Measurements from ENCODE around the gene RPP21. TPM values are rescaled to one million over a fixed set of nuclear protein-coding genes. Genes with fewer than 3 reads are reported as not detected.

Gene RPP21
- total RNA-seq, 1 experiment from 2014 or later: 81.3 TPM

DNA sequence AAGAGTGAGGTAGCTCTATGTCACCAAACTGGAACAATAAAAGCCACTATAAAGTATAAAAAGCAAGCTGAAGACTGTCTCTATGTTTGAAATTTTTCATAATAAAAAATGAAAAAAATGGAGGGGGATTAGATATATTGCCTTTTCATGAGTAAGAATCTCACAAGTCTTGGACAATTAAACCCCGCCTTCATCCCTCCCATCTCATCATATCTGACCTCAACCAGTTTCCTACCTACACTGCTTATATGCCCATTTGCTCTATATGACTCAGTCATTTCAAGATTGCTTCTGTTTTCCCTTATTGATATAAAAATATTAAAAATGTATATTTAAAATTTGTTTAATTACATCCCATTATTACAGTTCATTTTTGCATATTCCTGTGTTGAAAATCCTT lies 21.1 kb upstream of the RPP21 start:
- H3K9me3 ChIP-seq (ENCODE audit: control insufficient read depth, insufficient read depth, low read depth, low read length): no peaks in the 10 kb centered on the region
- H3K4me3 ChIP-seq (ENCODE audit: low read depth in 2 of 2, low read length in 2 of 2): no peak overlapping the region
- ChIA-PET POLR2A (no interaction called here), CTCF (interaction anchor here (0.7 kb wide), 1 partner anchor 155 kb away, joined by 3 read pairs; no protein-coding TSS in a partner anchor)
- TF ChIP-seq, protein P1, sequence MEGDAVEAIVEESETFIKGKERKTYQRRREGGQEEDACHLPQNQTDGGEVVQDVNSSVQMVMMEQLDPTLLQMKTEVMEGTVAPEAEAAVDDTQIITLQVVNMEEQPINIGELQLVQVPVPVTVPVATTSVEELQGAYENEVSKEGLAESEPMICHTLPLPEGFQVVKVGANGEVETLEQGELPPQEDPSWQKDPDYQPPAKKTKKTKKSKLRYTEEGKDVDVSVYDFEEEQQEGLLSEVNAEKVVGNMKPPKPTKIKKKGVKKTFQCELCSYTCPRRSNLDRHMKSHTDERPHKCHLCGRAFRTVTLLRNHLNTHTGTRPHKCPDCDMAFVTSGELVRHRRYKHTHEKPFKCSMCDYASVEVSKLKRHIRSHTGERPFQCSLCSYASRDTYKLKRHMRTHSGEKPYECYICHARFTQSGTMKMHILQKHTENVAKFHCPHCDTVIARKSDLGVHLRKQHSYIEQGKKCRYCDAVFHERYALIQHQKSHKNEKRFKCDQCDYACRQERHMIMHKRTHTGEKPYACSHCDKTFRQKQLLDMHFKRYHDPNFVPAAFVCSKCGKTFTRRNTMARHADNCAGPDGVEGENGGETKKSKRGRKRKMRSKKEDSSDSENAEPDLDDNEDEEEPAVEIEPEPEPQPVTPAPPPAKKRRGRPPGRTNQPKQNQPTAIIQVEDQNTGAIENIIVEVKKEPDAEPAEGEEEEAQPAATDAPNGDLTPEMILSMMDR (IDR thresholded peaks at IDR 0.05): no peak
- TF ChIP-seq SIN3A (IDR thresholded peaks at IDR 0.05; ENCODE audit: borderline replicate concordance, insufficient read depth, low read depth, low read length) (no peak), POLR2AphosphoS5 (IDR thresholded peaks at IDR 0.05; ENCODE audit: low read depth, low read length) (no peak), TCF7L2 (IDR thresholded peaks at IDR 0.05; ENCODE audit: low read depth, low read length) (no peak)
- TF ChIP-seq, protein P2, sequence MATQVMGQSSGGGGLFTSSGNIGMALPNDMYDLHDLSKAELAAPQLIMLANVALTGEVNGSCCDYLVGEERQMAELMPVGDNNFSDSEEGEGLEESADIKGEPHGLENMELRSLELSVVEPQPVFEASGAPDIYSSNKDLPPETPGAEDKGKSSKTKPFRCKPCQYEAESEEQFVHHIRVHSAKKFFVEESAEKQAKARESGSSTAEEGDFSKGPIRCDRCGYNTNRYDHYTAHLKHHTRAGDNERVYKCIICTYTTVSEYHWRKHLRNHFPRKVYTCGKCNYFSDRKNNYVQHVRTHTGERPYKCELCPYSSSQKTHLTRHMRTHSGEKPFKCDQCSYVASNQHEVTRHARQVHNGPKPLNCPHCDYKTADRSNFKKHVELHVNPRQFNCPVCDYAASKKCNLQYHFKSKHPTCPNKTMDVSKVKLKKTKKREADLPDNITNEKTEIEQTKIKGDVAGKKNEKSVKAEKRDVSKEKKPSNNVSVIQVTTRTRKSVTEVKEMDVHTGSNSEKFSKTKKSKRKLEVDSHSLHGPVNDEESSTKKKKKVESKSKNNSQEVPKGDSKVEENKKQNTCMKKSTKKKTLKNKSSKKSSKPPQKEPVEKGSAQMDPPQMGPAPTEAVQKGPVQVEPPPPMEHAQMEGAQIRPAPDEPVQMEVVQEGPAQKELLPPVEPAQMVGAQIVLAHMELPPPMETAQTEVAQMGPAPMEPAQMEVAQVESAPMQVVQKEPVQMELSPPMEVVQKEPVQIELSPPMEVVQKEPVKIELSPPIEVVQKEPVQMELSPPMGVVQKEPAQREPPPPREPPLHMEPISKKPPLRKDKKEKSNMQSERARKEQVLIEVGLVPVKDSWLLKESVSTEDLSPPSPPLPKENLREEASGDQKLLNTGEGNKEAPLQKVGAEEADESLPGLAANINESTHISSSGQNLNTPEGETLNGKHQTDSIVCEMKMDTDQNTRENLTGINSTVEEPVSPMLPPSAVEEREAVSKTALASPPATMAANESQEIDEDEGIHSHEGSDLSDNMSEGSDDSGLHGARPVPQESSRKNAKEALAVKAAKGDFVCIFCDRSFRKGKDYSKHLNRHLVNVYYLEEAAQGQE (IDR thresholded peaks at IDR 0.05; ENCODE audit: insufficient read depth in 1 of 2, low read depth in 2 of 2, low read length in 1 of 2): no peak
- H3K36me3 ChIP-seq (ENCODE audit: control insufficient read depth, insufficient read depth, low read length): peaks cover 2% of the 10 kb centered on the region; the same call in 1 of the 2 replicates
- no peak for DNase-seq (ENCODE audit: low read depth, low spot score)
- H3K27ac ChIP-seq (ENCODE audit: low read length): no peak overlapping the region
- BruUV-seq (replicated peaks): no TSS peak
- in situ Hi-C loops (cut with HindIII; ENCODE audit: low pct_unique_long_range_greater_than_20kb, low sequenced_read_pairs): no loop called here
- intact Hi-C loops (cut with micrococcal nuclease; ENCODE audit: unreplicated experiment): no loop called here
- no peak for ATAC-seq
- no peaks in the 10 kb centered on the region for H3K27me3 ChIP-seq (ENCODE audit: control insufficient read depth, insufficient read depth, low read length)
- H3K4me1 ChIP-seq (ENCODE audit: control insufficient read depth, insufficient read depth, low read length): peaks cover 21% of the 10 kb centered on the region

DNA sequence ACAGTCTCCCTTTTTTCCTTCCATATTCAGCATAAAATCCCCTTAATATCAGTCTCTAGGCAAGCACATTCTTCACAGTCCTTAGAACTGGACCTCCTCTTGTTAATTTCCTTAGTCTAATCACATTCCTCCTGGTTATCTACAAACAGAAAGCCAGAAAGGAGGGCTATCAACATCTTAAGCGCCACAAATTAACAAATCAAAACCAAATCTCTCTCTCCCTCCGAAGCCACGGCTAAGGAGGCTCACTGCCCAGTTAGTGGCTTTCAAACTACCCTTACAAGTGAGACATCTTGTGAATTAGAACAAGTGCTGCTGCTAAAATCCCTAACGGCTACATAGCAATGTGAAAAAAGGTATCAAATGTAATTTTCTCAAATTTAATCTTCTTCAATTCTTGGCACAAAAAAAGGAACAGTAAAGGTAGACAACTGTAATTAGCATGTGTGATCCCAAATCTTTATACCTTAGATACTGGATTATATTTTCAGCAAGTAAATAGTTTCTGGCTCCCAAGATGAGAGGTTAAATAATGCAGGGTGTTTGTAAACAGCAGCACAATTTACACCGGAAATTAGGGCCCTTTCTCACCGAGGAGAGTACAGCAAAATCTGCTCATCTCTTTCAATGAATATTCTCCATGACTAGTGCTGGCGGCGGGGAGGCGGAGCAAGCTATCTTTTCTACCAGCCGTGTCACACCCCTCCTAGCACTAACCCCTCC lies 19.6 kb upstream of the RPP21 start:
- in situ Hi-C loops (cut with HindIII; ENCODE audit: low pct_unique_long_range_greater_than_20kb, low sequenced_read_pairs) (no loop called here), intact Hi-C loops (cut with micrococcal nuclease; ENCODE audit: unreplicated experiment) (no loop called here)
- BruUV-seq (replicated peaks): TSS peak; percentile 83
- DNase-seq (ENCODE audit: low read depth, low spot score): no peak
- ChIA-PET POLR2A (interaction anchor here (0.6 to 1.6 kb wide), 2 partner anchors 112 to 113 kb away, joined by 4 to 7 read pairs; partner anchors contain the start of gene TRIM26), CTCF (no interaction called here)
- Histone ChIP-seq H3K27me3 (ENCODE audit: control insufficient read depth, insufficient read depth, low read length) (no peaks in the 10 kb centered on the region), H3K36me3 (ENCODE audit: control insufficient read depth, insufficient read depth, low read length) (peaks cover 2% of the 10 kb centered on the region; the same call in 1 of the 2 replicates), H3K4me3 (ENCODE audit: low read depth in 2 of 2, low read length in 2 of 2) (peak overlapping the region; percentile 92 to 100), H3K9me3 (ENCODE audit: control insufficient read depth, insufficient read depth, low read depth, low read length) (no peaks in the 10 kb centered on the region), H3K4me1 (ENCODE audit: control insufficient read depth, insufficient read depth, low read length) (peaks cover 21% of the 10 kb centered on the region), H3K27ac (ENCODE audit: low read length) (peak overlapping the region; percentile 92)
- TF ChIP-seq, protein P2 (IDR thresholded peaks at IDR 0.05; ENCODE audit: insufficient read depth in 1 of 2, low read depth in 2 of 2, low read length in 1 of 2): no peak
- TF ChIP-seq SIN3A (IDR thresholded peaks at IDR 0.05; ENCODE audit: borderline replicate concordance, insufficient read depth, low read depth, low read length) (no peak), POLR2AphosphoS5 (IDR thresholded peaks at IDR 0.05; ENCODE audit: low read depth, low read length) (no peak), TCF7L2 (IDR thresholded peaks at IDR 0.05; ENCODE audit: low read depth, low read length) (no peak)
- TF ChIP-seq, protein P1 (IDR thresholded peaks at IDR 0.05): no peak
- ATAC-seq: peak; percentile 65
